ENCODE results near the gene ZNF423. TPM values are rescaled to one million over a fixed set of nuclear protein-coding genes. Genes with fewer than 3 reads are reported as not detected.

The ZNF423 gene
- total RNA-seq, 1 experiment from 2014 or later, result not detected

DNA sequence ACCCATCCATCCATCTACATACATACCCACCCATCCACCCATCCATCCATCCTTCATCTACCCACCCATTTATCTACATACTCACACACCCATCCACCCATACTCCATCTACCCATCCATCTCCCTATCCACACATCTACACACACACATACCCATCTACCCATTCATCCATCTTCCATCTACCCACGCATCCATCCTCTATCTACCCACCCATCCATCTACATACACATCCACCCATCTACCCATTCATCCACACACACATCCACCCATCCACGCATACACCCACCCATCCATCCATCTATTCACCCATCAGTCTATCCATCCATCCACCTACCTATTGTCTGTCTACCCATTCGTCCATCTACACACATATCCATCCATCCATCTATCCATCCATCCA is 227.8 kb downstream of the ZNF423 start:
- no peak for DNase-seq (ENCODE audit: low read depth)

DNA sequence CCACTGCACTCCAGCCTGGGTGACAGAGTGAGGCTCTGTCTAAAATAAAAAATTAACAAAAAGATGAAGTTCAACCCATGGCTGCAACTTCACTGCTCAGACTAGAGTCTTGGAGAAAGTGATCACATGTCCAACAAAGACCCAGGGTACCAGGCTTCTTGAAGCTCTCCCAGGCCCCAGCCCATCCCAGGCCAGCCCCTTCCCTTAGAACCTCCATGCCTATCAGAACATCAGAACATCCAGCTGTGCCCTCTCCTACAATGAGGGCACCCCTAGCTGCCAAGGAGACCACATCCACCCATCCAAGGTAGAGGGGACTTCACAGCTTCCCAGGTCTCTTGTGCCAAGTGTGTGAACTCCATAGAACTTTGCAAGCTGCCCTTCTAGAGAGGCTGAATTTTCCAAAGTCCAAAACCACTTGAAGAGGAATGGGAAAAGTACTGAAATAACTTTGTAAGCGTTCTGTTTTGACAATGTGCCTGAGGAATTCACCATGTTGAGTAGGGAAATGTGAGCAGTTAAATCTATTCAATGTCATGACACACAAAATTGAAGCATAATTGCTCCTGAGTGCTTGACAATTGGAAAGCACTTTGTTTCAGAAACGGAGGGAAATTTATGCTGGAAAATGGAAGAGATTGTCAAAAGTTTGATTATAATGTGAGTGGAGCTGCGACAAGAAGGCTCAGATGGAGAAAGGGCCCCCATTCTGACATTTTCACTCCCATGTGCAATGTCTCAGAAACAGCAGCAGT is 230.4 kb downstream of the ZNF423 start:
- DNase-seq (ENCODE audit: low read depth), result no peak

DNA sequence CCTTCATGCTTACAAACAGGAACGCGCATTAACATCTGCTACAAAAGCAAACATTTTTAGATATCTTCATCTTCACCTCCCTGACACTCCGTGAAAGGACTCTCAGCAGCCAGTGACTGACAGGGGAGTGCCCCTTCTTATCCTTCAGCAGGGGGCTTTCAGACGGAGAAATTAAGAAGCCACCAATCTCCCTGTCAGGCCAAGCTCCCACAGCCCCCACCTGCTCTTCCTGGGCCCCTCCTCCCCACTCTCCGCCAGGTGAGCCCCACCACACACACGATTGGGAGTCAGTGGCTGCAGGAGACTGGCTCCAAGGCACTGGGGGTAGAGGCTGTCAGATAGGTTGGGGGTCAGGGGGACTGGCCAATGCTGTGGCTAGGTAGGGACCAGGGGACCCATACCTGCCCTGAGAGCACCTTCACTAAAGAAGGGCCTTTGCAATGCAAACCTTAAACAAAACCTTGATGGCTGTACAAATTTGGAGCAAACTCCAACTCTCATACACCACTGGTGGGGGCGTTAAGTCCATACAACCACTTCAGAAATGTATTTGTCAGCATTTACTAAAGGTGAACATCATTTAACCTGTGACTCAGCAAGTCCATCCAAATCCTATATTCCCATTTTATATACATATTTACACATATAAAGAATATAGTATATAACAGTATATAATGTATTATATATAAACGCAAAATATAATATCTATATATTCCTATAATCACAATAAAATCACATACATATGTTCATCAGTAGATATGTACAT is 232.2 kb downstream of the ZNF423 start:
- DNase-seq (ENCODE audit: low read depth), result no peak

DNA sequence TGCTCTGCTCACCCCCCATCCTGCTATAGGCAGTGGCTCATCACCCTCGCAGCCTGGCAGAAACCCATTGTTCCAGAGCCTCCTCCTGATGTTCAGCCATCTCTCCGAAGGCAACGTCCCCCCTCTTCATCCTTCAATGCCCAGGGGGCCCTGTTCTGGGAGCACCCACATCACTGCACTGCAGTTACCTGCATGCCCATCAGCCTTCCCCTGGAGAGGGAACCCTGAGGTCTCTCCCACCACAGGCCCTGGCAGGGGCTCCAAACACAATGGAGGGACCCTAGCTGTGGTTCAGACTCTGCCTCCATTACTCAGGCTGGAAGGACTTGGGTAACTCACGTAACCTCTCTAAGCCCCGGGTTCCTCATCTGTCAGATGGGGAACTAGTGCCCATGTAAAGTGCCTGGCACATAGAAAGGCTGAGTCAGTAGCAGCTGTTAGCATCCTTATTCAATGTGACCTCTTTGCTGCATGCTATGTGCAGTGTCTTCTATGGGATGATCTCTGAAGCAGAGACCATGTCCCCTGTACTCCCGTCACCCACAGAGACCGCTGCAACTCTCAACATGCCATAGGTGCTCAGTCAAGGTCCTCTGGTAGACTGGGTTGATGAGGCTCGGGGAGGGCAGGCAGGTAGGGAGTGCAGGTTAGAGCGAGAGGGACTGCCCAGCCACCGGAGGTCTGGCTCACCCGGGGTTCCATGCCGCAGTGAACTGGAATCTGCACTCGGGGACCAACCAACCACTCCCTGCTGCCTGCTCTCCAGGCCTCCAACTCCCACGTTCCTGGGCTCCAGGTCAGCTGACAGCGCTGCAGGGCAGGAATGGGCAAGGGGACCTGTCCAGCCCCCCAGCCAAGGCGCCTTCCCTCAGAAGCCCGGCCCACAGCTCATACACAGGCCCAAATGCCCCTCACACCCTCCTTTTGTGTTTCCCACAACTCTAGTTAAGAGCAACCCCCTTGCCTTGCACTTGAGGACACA is 233.2 kb downstream of the ZNF423 start:
- DNase-seq (ENCODE audit: low read depth), result no peak

DNA sequence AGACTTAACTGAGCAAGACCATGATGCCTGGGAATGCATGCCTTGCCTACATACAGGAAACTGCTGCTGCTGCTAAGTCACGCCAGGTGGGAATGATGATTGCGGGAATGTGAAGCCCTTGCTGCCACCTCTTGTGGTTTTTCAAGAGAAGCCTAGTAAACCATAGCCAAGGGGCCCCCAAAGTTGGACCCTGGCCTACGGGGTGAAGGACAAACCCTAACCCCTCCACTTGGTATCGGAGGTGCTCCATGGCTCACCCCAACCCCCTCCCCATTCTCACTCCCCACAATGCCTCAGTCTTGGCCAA is 233.9 kb downstream of the ZNF423 start:
- no peak for DNase-seq (ENCODE audit: low read depth)

DNA sequence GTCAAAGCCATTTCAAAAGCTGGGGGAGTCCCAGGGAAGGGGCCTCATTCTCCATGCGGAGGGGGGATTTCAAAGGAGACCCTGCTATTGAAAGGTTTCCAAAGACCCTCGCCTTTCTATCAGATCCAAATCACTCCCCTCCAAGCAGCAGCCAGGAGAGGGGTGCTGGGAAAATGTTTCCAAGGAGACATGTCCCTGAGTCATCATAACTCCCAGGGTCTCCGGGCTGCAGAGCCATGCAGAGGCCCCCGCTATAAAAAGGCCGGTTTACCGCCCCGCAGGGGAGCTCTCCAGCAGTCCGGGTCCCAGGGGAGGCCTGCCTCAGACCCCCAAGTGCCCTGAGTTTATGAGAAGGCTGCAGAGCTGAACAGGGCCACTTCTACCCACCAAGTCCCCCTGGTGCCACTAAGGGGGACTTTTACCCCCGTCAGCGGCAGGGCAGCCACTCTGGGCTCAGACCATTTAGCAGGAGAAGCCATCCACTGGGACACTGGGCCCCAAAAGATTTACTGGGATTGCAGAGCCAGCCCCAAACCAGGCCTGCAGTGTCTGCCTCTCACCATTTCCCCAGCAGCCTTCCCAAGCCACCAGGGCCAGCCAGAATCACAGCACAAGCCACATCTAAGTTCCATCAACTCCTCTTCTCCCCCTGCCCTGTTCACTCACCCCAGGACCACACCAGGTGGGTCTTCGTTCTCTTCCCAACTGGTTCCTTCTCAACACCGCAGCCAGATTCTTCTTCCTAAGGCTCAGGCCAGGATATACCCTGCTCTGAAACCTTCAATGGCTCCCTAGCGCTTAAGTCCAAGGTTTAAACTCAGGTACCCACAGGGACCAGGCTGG is 234.4 kb downstream of the ZNF423 start:
- DNase-seq (ENCODE audit: low read depth), result no peak

DNA sequence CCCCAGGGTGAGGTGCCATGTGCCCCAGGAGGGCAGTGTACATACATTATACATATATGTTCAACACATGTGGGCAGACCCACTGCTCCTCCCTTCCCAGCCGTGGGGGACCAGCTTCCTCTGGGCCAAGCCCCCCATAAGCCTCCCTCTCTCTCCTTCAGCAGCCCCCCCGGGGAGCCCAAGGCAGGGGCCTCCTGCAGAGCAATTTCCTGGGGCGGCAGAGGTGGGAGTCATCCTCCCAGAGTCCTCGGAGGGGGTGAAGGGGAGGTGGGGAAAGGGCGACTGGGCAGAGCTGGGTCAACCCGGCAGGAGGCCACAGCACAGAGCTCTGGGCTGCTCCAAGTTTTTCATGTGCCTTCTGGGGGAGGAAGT is 235.1 kb downstream of the ZNF423 start:
- no peak for DNase-seq (ENCODE audit: low read depth)

DNA sequence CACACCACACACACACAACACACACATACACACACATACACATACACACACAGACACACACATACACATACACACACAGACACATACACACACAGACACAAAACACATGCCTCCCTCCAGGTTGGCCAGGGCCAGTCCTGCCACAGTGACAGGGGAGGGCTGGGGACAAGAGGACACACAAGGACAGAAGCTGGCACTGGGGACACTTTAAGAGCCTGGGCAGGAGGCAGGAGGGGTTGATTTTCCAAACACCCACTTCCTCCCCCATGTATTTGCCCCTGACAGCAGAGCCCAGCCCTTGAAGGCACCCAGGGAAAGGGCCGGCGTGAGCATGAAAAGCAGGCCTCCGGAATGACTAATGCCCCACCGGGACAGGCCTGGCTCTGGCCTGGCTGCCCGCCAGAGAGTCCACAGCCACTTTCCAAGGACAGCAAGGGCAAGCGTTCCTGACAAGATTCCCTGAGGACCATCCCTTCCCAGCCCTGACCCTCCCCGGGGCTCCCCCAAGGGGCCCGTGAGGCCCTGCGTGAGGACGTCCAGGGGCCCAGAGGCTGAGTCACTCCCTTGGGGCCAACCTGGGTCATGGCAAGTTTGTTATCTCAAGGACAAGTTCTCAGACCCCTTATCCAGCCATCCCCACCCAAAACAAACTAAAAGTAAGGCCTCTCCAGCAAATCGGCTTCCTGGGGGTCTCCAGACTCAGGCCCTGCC is 235.6 kb downstream of the ZNF423 start:
- peak; percentile 18 for DNase-seq (ENCODE audit: low read depth)

DNA sequence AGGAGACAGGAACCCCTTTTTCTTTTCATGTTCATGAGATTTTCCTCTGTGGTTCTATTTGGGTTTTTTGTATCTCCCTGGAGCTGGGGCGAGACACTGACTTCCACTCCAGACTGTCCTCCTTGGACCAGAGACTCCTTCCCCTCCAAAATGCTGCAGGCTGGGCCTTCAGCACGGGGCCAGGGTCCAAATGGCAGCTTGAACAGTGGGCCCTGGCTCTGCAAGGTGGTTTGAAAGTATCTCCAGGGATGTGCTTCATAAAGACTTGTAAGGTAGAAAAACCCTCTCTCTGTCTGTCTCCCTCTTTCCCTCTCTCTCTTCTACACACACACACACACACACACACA is 236.1 kb downstream of the ZNF423 start:
- DNase-seq (ENCODE audit: low read depth), result no peak

DNA sequence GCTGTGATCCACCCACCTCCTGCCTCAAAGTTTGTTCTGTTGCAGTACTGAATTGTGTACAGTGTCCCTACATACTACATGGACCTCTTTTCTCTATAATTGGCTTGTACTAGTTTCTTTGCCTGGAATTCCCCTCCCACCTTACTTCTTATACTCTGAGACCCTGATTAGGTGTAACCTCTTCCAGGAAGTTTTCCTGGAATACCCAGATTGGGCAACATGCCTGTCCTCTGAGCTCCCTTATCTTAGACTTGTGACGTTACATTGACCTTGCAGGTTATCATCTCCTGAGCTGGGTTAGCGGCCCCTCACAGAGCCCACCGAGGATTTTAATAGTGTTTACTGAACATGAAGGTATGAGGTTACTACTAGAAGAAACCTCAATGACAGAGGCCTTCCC is 237.0 kb downstream of the ZNF423 start:
- DNase-seq (ENCODE audit: low read depth), result no peak

DNA sequence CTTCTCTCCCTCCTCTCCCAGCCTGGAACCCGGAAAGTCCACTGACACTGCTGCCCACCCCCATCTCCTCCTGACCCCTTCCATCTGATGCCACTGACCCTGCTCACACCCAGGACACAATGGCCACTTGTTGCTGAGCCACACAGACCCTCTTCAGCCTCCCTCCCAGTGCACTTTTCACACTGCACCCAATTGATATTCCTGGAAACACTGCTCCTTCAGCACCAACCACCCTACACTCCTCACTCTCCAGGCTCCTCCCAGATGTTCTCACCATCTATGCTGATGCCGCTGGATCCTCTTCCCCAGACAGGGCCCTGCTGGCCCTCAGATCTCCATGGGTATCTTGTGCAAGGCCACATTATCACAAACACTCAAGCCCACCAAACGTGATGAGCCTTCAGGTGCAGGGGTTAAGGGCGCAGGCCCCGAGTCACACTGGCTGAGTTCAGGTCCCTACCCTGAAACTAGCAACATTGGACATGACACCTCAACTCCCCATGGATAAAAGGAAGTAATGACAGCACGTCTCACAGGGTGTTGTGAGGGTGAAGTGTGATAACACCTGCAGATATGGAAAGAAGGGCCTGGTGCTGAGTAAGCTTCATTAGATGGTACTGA is 238.1 kb downstream of the ZNF423 start:
- DNase-seq (ENCODE audit: low read depth), result no peak

DNA sequence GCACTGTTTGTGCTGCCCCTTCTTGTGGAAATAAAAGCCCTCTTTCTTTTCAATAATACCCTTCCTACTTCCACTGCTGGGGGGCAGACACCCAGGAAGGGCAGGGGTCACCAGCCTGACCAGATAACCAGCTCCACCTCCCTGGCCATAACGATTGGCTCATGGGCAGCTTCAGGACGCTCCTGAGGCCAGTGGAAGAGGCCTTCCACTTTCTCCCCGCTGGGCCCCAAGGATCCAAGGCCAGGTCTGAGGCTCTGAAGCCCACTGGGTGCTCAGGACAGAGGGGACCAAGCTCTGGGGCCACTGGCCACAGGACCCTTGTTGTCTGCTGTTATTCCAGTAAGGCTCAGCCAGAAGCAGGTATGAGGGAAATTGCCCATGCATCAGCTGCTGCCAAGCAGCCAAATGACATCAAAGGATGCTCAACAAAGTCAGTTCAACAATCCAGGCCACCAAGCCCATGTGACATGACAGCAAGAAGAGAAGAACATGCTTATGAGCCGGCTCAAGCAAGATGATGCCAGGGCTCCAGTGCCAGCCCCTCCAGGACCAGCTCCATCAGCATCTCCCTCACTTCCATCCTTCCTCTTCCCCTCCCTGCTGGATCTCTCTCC is 238.8 kb downstream of the ZNF423 start:
- DNase-seq (ENCODE audit: low read depth), result no peak

DNA sequence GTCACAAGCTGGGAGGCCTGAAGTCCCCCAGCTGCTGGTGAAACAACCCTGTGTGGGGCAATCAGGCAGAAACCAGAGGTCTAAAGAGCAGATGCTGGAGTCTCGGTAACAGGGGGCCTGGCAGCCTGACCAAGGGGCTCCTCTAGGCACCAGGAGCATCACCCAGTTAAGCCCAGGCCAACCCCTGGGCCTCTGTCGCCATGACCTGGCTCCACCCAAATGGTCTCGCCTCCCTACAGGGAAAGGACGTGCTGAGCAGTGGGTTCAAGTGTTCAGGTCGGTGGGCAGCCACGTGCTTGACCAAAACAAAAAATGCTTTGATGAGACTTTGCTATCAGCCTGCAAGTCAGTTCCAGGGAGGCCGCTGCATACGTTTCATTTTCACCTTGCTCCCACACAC is 240.3 kb downstream of the ZNF423 start:
- no peak for DNase-seq (ENCODE audit: low read depth)

DNA sequence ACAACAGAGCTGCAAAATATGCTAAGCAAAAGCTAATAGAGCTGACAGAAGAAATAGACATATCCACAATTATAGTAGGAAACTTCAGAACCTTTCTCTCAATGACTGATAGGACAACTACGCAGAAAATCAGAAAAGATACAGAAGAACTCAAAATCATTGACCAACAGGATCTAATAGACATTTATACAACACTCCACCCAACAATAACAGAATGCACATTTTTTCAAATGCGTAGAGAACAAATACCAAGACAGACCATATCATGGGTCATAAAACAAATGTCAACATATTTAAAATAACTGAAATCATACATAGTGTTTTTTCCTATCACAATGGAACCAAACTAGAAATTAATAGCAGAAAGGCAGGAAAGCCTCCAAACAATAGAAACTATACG is 244.9 kb downstream of the ZNF423 start:
- DNase-seq (ENCODE audit: low read depth), result no peak

DNA sequence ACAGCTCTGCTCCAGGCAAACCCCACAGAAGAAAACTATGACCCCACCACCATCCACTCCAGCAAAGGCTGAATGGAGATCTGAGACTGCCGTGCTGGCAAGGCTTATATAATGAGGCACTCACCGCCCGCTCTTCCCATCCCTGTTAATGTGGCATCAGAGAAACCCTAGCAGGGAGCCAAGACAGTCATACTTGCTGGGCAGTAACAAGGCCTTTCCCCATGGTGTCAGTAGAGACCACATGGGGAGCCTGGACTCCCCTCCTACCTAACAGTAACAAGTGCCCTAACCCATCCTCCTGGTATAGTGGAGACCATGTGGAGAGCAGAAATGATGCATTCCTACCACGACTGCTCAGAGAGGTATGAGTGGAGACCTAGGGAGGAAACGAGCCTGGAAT is 247.1 kb downstream of the ZNF423 start:
- DNase-seq (ENCODE audit: low read depth), result no peak

DNA sequence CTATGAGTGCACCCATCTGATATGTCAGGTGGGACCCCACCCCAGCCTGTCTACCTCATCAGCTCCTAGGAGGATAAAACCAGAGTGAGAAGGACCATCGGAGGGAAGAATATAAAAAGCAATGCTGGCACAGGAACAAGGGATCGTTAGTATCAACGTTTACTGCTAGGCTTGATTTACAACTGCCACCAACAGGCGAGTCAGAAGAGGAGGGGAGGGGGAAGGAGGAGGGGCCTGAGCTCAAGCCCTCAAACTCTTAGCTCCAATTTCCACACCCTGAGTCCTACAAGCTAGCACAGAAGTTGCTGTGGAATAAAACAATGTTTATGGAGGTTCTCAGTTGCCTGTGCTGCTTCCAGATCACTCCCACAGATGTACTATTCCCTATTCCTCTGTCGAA is 247.8 kb downstream of the ZNF423 start:
- DNase-seq (ENCODE audit: low read depth), result no peak

DNA sequence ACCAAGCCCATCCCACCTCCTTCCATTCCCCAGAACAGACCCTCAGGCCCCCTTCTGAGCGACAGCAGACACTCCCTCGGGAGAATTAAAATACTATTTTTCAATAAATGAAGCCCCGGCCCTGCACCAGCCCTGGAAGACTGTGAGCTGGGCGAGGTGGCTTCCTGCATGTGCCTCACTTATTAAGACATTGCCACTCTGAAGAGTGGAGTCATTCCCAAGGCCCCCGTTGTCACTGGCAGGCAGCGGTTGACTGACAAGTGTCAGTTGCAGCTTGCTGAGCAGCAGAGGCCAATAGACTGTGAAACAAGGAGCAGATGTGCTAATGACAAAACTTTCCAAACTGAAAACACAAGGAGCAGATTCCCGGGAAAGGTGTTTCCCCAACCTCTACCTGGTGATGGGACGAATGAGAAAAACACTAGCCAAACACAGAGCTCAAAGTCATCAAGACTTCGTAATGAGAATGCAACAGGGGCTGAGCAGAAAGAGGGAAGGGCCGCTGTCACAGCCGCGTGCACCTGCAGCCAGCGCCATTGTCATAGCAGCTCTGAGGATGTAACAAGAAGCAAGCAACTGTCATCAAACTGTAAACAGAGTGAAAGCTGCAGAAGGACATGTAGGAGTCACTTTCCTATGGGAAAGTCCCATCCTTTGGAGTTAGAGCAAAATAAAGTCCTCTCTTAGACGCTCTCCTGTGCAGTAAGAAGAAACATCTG is 250.2 kb downstream of the ZNF423 start:
- no peak for DNase-seq (ENCODE audit: low read depth)

DNA sequence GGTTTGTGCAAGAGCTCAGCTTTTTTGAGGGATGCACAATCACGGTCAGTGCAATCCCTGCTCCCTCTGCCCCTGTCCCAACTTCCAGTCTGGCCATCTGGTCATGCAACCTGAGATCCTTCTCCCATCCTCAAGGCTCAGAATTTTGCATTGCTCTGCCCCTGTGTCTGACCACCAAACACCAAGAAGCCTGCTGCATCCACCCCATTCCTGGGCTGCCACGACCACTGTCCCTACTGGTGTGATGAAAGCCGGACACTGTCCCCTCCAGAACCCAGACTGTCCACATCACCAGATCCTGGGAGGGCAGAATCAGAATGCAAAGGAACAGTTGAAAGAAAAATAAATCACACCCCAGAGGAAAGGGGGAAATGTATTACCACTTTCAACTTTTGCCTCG is 251.3 kb downstream of the ZNF423 start:
- no peak for DNase-seq (ENCODE audit: low read depth)

DNA sequence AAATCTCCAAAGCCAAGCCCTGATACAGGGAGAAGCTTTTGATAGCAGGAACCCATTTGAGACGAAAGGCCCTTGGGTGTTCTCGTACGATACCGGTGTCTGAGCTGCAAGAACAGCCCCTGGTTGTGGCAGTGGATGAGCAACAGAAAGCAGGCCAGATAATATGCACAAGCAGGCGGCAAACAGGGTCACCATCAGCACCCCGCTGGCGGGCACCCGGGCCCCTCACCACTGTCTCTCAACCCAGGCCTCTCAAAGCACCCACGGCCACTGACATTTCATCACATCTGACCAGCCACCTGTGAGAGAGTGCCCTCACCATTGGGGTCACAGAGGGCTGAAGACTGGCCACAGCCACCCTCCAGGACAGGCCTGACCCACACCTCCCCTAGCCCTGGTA is 252.0 kb downstream of the ZNF423 start:
- DNase-seq (ENCODE audit: low read depth), result no peak
